ENCODE results near the gene MAP2K6.

MAP2K6 gene

DNA sequence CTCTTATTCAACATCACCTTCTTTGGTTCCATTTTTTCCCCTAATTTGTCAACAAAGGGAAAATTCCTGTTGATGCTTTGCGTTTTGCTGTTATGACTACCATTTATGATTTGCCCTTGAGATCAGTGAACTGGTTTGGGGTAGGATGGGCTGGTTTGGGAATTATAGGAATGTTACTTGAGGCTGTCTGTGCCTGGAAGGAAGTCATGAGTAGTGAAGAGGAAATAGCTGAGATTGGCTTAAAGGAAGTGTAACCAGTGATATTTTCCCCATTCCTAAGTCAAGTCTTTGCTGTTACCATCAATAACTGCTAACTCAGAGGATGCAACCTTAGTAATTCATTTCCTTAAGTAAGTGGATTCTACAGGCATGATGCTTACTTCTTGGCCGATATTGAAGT lies 179.2 kb downstream of the MAP2K6 start:
- no peak for TF ChIP-seq JUND (IDR thresholded peaks at IDR 0.05; ENCODE audit: low read depth)
- no peak for DNase-seq (ENCODE audit: low read depth in 1 of 2, low spot score in 1 of 2)
- in situ Hi-C loops (cut with HindIII; ENCODE audit: low pct_unique_long_range_greater_than_20kb, low sequenced_read_pairs), result no loop called here

GRCh38 chr17:69594641-69595040 lies 180.1 kb downstream of the MAP2K6 start:
- TF ChIP-seq JUND (IDR thresholded peaks at IDR 0.05; ENCODE audit: low read depth), result no peak
- in situ Hi-C loops (cut with HindIII; ENCODE audit: low pct_unique_long_range_greater_than_20kb, low sequenced_read_pairs), result no loop called here
- no peak for DNase-seq (ENCODE audit: low read depth in 1 of 2, low spot score in 1 of 2)

DNA sequence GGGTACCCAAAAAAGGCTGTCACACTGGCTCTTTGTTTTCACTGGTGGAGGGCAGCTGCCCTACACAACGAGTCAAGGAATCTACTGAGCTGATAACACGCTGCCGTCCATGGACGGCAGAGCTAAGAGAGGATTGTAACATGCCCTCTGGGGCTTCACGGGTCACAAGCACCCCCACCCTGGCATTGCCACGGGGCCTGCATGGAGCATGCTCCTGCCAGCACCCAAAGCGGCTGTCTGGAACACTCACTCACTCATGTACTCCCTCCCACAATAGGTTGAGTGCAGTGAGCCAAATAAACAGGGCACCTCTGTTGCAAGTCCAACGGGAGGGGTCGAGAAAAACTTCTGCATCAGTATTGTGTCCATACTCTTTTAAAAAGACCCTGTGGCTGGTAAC lies 181.6 kb downstream of the MAP2K6 start:
- no peak for TF ChIP-seq JUND (IDR thresholded peaks at IDR 0.05; ENCODE audit: low read depth)
- DNase-seq (ENCODE audit: low read depth in 1 of 2, low spot score in 1 of 2), result no peak
- in situ Hi-C loops (cut with HindIII; ENCODE audit: low pct_unique_long_range_greater_than_20kb, low sequenced_read_pairs), result no loop called here

- no peak for DNase-seq (ENCODE audit: low read depth in 1 of 2, low spot score in 1 of 2)
- in situ Hi-C loops (cut with HindIII; ENCODE audit: low pct_unique_long_range_greater_than_20kb, low sequenced_read_pairs), result no loop called here
- no peak for TF ChIP-seq JUND (IDR thresholded peaks at IDR 0.05; ENCODE audit: low read depth)
Measured at GRCh38 chr17:69597898-69598692, 183.6 kb downstream of the MAP2K6 start.

- in situ Hi-C loops (cut with HindIII; ENCODE audit: low pct_unique_long_range_greater_than_20kb, low sequenced_read_pairs), result no loop called here
- TF ChIP-seq JUND (IDR thresholded peaks at IDR 0.05; ENCODE audit: low read depth), result no peak
- no peak for DNase-seq (ENCODE audit: low read depth in 1 of 2, low spot score in 1 of 2)
Measured at GRCh38 chr17:69602972-69603371, 188.5 kb downstream of the MAP2K6 start.
